Stimulated activated CD4-positive, alpha-beta T cell treated with anti-CD3 and anti-CD28 coated beads, Interleukin-15, amount 100 ng/mL, for 24 hours (primary cell): ENCODE results near the gene ARRB2.
"Not testable (repeated sequence)": the region's sequence is repeated elsewhere in the genome, so short reads cannot be mapped to it uniquely, and the experiment has no call there.

Experiments used
- DNase-seq: peaks from one replicate; pipeline ENCODE4 v3.0.0-alpha.2; 2020

The ARRB2 gene

GRCh38 chr17:4703330-4703691 is 7.1 kb upstream of the ARRB2 start:
- DNase-seq = no peak

- not testable (repeated sequence) for DNase-seq
Observed at GRCh38 chr17:4704574-4704907, 5.9 kb upstream of the ARRB2 start.

DNA sequence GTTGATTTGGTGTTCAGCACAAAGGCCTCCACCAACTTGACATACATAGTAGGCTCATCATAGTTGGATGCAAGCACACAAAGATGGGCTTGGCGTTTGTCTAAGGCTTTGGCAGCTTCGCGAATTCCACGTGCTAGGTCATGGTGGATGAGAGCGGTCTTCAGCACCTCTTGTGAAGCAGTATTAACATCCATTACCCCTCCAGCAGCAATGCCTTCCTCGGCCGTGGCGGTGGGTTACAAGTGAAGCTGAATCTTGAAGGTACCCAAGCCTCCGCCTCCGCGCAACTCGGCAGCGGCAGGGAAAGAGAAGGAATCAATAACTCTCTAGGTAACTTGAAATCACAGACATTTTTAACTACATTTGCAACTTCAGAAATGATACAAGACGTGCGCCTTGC is 5.4 kb upstream of the ARRB2 start:
- no peak for DNase-seq

DNA sequence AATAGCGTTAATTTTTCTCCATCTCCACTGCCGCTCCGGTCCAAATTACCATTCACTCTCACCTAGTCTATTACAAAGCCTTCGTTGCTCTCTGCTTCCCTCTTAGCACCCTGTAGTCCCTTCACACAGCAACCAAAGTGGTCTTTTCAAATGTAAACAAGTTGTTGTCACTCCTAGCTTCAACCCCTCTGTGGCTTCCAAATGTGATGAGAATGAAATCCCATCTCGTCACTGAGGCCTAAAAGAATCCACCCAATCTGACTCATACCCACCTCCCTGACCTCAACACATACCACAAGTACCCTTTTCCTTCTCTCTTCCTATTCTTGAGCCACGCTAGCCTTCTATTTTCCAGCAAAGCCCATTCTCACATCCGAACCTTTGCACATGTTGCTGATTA is 4.3 kb upstream of the ARRB2 start:
- no peak for DNase-seq

DNA sequence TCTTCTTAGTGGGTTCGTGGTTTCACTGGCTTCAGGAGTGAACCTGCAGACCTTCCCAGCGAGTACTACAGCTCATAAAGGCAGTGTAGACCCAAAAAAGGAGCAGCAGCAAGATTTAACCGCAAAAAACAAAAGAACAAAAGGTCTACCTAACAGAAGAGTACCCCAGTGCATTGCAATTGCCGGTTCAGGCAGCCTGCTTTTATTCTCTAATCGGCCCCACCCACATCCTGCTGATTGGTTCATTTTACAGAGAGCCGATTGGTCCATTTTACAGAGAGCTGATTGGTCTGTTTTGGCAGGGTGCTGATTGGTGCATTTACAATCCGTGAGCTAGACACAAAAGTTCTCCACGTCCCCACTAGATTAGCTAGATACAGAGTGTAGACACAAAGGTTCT is 2.0 kb upstream of the ARRB2 start:
- DNase-seq = peak; percentile 73

DNA sequence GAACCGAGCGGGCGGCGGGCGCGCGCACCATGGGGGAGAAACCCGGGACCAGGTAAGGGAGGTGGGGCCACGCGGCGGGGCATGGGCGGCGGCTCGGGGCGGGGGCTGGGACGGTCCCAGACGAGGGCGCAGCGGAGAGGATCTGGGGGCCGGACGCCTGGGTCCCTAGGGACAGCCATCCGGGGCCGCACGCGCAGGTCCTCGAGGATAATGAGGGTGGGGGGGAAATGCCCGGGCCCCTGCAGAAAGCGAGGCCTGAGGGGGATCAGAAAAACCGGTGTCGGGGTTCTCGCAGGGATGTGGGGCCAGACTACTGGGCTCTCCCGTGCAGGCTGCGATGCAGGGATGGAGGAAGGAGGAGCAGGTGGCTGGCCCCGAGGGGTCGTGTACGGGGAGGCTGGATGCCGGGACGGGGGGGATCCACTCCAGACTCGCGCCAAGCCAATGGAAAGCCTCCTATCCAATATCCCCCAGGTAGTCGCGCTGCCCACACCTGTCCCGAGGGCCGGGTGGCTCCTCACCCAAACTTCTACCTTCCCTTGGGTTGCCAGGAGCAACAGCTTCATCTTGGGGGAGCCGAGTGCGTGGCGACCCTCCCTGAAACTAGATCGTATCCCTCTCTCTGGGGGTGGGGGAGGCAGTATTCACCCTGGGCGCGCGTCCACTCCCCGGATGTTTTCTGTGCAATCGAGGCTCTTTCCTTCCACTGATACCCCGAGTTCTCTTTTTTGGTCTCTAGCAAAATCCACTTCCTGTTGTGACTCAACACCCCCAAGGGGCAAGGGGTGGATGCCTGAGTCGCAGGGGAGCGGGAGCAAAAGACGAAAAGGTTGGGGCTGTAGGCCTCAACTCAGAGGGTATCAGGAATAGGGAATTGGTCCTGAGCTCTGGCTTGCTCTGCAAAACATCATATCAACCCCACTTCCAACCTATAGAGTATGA is 532 bp downstream of the ARRB2 start:
- peak; percentile 62 for DNase-seq

- no peak for DNase-seq
Observed at GRCh38 chr17:4711661-4712181, 1.3 kb downstream of the ARRB2 start.

DNA sequence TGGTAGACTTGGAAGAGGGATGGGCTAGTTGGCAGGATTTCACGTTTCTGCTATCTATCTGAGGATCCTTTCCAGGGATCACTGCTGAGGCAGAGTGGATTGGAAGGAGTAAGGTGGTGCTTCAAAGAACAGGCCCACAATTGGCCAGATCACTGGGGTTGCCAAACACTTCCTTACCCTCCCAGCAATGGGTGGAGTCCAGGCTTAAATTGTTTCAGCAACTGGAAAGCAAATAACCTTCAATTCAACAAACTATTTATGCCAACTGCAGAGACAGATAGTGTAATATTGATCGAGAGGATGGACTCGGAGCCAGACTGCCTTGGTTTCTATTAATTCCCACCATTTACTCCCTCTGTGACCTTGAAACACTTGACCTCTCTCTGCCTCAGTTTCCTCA is 2.1 kb downstream of the ARRB2 start:
- DNase-seq = no peak

DNA sequence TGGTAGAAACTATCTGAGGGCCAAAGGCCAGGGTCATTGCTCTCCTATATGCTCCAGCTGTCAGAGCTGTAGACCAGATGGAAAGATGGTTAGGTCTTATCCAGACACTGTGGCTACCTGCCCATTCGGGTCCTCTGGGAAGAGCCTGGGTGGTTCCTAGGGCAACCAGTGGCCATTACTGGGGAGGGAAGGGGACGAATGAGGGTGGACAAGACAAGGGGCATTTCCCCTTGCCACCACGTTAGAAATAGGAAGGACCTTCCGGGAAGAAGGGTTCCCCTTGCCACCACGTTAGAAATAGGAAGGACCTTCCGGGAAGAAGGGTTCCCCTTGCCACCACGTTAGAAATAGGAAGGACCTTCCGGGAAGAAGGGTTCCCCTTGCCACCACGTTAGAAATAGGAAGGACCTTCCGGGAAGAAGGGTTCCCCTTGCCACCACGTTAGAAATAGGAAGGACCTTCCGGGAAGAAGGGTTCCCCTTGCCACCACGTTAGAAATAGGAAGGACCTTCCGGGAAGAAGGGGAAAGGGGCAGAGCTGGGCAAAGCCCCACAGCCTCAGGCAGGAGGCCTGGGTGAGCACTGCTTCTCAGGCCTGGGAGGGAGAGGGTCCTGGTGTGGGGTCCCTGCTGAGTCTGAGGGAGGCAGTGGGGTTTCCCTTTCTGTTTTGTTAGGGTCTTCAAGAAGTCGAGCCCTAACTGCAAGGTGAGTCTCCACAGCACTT is 4.1 kb downstream of the ARRB2 start:
- DNase-seq = not testable (repeated sequence)

DNA sequence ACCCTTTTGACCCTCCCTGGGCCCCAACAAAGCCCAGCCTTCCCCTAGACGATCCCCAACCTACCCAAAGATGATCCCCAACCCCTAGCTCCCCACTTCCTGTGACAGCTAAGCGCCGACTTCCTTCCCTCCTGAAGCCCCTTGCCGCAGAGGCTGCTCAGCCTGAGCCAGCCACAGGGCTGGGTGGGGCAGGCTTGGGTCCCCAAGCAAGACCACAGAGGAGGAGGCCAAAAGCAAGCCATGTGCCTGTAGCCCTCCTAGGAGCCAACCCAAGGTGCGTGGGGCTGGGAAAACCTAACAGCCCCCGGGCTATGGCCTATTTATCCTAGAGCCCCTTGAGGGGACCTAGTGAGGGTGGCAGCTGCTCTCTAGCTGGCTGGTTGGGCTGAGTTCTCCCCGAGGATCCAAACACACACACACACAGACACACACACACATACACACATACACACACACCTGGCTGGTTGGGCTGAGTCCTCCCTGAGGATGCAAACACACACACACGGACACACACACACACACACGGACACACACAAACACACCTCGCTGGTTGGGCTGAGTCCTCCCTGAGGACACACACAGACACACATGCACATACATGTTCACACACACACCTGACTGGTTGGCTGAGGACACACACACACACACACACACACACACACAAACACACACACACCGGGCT is 4.8 kb downstream of the ARRB2 start:
- DNase-seq = peak; percentile 49

DNA sequence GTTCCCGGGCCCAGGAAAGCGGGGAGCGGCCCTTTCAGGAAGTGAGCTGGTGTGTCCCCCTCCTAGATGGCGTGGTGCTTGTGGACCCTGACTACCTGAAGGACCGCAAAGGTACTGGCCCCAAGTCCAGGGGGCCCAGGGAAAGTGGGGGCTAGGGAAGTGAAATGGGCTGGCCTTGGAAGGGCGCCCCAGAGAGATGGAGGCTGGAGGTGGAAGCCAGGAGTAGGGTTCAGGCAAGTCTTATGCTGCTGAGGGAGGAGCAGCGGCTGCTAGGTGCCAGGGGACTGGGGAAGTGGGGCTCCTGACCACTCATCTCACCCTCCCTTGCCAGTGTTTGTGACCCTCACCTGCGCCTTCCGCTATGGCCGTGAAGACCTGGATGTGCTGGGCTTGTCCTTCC is 5.6 kb downstream of the ARRB2 start:
- DNase-seq = no peak

DNA sequence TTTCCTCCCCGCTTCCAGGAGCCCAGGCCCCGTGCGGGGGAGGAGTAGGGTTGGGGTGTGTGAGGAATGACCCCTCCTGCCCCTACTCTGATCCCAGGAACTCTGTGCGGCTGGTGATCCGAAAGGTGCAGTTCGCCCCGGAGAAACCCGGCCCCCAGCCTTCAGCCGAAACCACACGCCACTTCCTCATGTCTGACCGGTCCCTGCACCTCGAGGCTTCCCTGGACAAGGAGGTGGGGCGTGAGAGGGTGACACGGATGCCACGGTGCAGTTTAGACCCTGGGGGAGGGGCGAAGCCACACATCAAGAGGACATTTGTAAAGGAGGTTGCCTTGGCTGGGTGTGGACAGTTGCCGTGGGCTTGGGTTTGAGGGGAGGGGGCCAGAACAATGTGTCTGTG is 7.4 kb downstream of the ARRB2 start:
- no peak for DNase-seq

GRCh38 chr17:4718276-4718675 is 7.8 kb downstream of the ARRB2 start:
- DNase-seq = no peak

DNA sequence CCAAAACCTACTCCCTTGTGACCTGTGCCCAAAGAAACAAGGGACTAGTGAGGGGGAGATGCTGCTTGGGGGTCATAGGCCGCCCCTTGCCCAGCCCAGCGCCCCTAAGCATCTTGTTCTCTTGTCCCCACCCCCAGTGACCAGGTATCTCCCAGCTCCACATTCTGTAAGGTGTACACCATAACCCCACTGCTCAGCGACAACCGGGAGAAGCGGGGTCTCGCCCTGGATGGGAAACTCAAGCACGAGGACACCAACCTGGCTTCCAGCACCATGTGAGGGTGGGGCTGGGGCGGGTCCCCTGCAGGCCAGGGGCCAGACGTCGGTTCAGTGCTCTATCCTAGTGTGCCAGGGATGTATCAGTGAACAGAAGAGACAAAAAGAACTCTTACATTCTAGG is 8.7 kb downstream of the ARRB2 start:
- no peak for DNase-seq

GRCh38 chr17:4719684-4720221 is 9.3 kb downstream of the ARRB2 start:
- no peak for DNase-seq

DNA sequence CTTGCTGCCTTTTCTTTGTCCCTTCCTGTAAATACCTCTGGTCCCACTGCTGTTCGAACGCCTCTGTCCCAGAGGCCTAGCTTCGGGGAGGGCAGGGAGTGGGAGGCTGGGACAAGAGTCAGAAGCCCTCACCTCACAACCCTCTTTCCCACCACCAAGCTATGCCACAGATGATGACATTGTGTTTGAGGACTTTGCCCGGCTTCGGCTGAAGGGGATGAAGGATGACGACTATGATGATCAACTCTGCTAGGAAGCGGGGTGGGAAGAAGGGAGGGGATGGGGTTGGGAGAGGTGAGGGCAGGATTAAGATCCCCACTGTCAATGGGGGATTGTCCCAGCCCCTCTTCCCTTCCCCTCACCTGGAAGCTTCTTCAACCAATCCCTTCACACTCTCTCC is 10.4 kb downstream of the ARRB2 start:
- no peak for DNase-seq

DNA sequence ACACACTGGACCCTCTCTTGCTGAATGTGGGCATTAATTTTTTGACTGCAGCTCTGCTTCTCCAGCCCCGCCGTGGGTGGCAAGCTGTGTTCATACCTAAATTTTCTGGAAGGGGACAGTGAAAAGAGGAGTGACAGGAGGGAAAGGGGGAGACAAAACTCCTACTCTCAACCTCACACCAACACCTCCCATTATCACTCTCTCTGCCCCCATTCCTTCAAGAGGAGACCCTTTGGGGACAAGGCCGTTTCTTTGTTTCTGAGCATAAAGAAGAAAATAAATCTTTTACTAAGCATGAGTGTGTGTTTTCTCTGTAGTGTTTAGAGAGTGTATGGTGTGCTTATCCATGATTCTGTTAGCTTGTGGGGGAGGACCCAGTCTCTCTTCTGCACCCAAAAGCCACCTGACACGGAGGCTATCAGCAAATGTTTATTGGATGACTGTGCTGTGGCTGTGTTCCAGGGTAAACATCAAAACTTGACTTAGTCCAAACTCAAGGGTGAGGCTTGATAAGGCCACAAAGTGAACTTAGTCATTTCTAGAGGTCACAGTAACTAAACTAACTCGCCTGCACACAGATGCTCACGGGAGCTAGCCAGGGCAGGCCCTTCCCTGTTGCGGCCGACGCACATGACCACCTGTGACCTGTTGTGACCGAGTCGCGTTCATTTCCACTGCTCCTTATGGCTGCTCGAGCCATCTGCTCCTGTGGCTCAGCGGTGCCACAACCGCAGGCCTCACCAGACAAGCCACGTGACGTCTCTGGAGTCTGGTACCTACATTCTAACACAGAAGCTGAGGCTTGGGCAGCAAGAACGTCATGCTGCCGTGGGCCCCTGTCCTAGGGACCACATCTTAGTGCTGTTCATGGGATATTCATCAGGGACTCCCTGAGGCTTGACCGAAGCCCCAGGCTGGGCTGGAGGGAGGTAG is 11.0 kb downstream of the ARRB2 start:
- DNase-seq = no peak

DNA sequence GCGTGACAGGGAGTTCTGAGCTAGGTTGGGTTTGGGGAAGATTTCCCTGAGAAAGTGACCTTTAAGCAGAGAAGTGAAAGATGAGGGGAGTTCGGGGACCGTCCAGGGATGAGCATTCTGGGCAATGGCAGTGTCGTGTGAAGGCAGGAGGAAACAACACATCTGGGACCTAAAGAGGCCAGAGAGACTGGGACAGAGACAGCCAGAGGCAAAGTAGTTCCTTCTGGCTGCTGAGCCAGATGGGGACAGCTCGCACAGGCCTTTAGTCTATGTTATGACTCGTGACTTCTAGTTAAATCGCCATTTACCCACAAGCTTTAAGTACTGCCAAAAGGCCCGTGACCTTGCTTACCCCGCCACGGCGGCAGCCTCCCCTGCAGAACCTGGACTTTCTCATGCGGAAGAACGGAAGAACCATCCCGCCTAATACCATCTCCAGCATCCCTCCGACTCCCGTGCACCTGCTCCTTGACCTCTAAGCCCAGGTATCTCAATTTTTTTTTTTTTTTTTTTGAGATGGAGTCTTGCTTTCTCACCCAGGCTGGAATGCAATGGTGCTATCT is 12.3 kb downstream of the ARRB2 start:
- no peak for DNase-seq

GRCh38 chr17:4724650-4725049 is 14.2 kb downstream of the ARRB2 start:
- no peak for DNase-seq

DNA sequence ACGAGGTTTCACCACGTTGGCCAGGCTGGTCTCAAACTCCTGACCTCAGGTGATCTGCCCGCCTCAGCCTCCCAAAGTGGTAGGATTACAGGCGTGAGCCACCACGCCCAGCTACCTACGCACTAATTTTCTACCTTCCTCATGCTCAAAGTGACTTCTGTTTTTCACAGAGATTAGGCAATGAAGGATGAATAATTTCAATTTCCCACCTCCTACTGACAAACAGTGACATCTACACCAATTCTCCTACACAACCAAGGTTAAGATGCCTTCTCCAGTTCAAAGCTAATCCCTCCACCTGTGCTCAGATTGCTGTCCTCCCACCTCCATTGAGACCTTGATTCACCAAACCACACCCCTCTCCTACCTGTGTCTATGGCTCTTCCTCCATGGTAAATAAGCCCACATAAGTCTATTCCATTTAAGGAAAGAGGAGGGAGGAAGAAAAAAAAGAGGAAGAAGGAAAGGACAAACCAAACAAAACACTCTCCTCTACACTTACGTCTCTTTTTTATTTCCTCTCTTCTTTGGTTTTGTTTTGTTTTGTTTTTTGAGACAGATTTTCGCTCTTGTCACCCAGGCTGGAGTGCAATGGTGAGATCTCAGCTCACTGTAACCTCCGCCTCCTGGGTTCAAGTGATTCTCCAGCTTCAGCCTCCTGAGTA is 15.3 kb downstream of the ARRB2 start:
- DNase-seq = no peak

GRCh38 chr17:4728124-4728523 is 17.7 kb downstream of the ARRB2 start:
- DNase-seq = no peak
